Activated naive CD4-positive, alpha-beta T cell treated with anti-CD3 and anti-CD28 coated beads, Interleukin-2, amount 50 U/mL, for 72 hours (primary cell): Measurements from ENCODE around the gene STRN4. TPM values are rescaled to one million over a fixed set of nuclear protein-coding genes. Genes with fewer than 3 reads are reported as not detected.

Experiments used
- ATAC-seq, 2 donors: fragments of 150-1000 bp; cut with Tn5 transposase; 2 replicates each; pipeline ENCODE4 v1.10.0; 2021; ENCODE audit warnings: mild to moderate bottlenecking in 2 of 2, moderate library complexity in 2 of 2
- DNase-seq, 2 donors: peaks; one replicate each; pipeline ENCODE4 v3.0.0; 2021 to 2022; ENCODE audit warnings: low spot score in 2 of 2
- H3K27ac Mint-ChIP-seq, 2 donors: one replicate each; pipeline ENCODE4 v1.8.0; 2022; ENCODE audit warnings: mild to moderate bottlenecking in 2 of 2, mixed read lengths in 2 of 2
- H3K36me3 Mint-ChIP-seq, 2 donors: one replicate each; pipeline ENCODE4 v1.8.0; 2022; ENCODE audit warnings: mixed read lengths in 2 of 2
- H3K9me3 Mint-ChIP-seq, 2 donors: one replicate each; pipeline ENCODE4 v1.8.0; 2022; ENCODE audit warnings: mixed read lengths in 2 of 2
- total RNA-seq, 2 donors: library from RNA; stranded (reverse); gene quantifications; one replicate each; pipeline ENCODE4 v1.2.3, GENCODE V29; 2022

Gene STRN4, protein sequence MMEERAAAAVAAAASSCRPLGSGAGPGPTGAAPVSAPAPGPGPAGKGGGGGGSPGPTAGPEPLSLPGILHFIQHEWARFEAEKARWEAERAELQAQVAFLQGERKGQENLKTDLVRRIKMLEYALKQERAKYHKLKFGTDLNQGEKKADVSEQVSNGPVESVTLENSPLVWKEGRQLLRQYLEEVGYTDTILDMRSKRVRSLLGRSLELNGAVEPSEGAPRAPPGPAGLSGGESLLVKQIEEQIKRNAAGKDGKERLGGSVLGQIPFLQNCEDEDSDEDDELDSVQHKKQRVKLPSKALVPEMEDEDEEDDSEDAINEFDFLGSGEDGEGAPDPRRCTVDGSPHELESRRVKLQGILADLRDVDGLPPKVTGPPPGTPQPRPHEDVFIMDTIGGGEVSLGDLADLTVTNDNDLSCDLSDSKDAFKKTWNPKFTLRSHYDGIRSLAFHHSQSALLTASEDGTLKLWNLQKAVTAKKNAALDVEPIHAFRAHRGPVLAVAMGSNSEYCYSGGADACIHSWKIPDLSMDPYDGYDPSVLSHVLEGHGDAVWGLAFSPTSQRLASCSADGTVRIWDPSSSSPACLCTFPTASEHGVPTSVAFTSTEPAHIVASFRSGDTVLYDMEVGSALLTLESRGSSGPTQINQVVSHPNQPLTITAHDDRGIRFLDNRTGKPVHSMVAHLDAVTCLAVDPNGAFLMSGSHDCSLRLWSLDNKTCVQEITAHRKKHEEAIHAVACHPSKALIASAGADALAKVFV
- 100 to 1,000 TPM in 1 of 2 donors, 10 to 100 TPM in 1; 67.3 to 117 TPM for total RNA-seq

DNA sequence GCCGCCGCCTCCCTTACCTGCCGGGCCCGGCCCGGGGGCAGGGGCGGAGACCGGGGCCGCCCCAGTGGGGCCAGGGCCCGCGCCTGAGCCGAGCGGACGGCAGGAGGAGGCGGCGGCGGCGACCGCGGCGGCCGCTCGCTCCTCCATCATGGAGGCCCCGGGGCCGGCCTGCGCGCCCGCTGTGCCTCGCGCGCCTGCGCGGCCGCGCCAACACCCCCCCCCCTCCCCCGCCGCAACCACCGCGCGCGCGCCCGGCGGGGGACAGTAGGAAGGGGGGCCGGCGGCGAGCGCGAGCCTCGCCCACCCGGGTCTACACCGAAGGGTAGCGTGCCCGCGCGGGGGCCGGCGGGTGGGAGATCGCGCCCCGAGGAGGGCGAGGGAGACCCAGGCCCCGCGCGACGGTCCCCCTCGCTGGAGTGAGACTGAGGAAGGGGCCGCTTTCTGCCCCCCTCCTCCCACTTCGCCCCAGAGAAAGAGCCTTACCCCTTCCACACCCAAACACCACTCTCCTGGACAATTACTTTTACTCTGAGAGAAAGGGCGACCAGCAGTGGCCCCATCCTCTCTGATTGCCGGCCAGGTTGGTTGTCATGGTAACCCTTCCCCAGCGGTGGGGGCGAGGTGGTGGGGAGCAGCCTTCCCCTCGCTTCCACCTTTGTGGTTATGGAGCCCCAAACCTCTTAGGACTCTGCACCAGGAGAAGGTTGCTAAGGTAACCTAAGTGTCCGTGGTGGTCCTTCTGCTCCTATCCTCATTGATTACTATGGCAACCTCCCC is at the start of gene STRN4:
Gene STRN4, minus strand, starts transcription at position 170 of the 777 bp plus-strand sequence. Its CDS starts 20 bp downstream, at position 150.
- DNase-seq: peak in 1 of 2 donors; percentile 42
- no peaks in the 10 kb centered on the region for H3K9me3 Mint-ChIP-seq
- peaks cover 12 to 13% of the 10 kb centered on the region in 2 donors for H3K36me3 Mint-ChIP-seq
- ATAC-seq: peak; percentile 75 to 77
- peak within 1 kb of the TSS; percentile 96 to 99 for H3K27ac Mint-ChIP-seq

DNA sequence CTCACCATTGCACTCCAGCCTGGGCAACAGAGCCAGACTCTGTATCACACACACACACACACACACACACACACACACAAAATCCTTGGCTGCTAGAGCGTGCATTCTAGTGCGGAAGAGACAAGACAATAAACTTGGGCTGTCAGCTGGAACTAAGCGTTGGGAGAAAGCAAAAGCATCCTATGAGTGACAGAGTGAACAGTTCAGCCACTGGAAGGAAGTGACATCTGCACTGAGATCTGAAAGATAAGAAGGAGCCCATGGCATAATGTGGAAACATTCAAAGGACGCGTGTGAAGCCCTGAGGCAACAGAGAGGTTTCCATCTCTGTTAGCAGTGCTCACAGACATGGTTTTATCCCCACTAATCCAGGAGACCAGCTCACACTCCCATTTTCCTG is 45.7 kb upstream of the STRN4 start:
- H3K9me3 Mint-ChIP-seq: peaks cover 0 to 4% of the 10 kb centered on the region in 2 donors
- peak in 1 of 2 donors; percentile 35 for ATAC-seq
- DNase-seq: no peak
- peak overlapping the region; percentile 71 to 77 for H3K27ac Mint-ChIP-seq
- H3K36me3 Mint-ChIP-seq: peaks cover 5 to 11% of the 10 kb centered on the region in 2 donors

DNA sequence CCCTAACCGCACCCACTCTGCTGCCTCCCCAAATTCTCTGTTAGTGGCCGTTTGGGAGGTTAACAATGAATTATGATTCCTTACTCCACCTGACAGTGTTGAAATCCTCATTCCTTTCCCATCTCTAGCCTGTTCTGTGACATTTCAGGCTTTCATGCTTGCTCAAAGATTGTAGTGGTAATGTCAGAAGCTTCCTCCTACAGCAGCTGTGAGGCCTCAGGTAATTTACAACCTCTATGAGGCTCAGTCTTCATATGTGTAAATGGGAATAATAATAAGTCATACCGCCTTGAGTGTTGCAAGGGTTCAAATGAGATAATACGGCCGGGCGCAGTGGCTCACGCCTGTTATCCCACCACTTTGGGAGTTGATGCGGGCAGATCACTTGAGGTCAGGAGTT is 43.1 kb upstream of the STRN4 start:
- Mint-ChIP-seq H3K36me3 (peaks cover 31 to 37% of the 10 kb centered on the region in 2 donors), H3K9me3 (peaks cover 0 to 4% of the 10 kb centered on the region in 2 donors), H3K27ac (peak overlapping the region in 1 of 2 donors; percentile 98)
- DNase-seq (no peak), ATAC-seq (no peak)

DNA sequence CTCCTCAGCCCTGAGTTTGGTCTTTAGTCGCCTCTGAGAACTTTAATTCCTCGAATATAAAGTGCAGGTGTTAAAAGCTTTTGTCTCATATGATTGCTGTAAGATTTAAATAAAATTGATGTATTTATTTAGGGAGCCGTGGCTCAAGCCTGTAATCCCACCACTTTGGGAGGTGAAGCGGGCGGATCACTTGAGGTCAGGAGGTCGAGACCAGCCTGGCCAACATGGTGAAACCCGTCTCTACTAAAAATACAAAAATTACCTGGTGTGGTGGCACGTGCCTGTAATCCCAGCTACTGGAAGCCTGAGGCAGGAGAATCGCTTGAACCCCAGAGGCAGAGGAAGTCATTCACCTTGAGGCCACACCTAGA is 42.7 kb upstream of the STRN4 start:
- no peak for DNase-seq
- ATAC-seq: no peak
- Mint-ChIP-seq H3K36me3 (peaks cover 35 to 41% of the 10 kb centered on the region in 2 donors), H3K27ac (peak overlapping the region; percentile 96 to 98), H3K9me3 (peaks cover 0 to 4% of the 10 kb centered on the region in 2 donors)

DNA sequence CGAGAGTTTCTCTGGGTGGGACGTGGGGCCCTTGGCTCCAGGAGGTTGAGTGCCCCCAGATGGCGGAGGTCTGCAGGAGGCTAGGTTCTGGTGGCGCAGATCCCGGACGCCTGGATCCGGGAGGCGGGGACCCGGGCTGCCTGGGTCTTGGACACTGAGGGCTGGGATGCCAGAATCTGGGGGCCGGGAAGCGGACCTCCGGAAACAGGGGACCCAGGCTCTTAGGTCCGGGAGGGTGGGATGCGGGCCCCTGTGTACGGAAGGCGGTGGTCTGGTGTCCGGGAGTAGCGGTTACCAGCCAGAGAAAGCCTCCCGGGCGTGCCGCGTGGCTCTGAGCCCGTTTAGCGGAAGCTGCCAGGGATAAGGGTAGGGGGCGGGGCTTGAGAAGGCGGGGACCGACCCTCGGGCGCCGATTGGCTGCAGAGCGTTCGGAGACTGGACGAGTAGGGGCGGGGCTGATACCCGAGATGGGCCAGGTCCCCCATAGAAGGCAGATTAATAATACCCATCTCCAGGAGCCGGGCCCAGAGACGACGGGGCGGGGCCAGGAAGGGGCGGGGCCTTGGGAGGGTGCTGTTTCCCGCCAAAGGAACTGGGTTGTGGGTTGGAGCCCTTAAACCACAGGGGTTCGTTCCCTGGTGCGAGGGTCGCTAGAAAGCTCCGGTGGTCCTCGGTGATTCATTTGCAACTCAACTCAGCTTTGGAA is 42.2 kb upstream of the STRN4 start, which contains the start of gene SLC1A5:
Gene SLC1A5, minus strand, starts transcription at position 333 of the 706 bp plus-strand sequence. CDS start 629 bp downstream, outside the sequence.
- ATAC-seq (peak; percentile 78 to 81), DNase-seq (peak; percentile 97 to 99)
- H3K9me3 Mint-ChIP-seq: peaks cover 0 to 4% of the 10 kb centered on the region in 2 donors
- H3K27ac Mint-ChIP-seq: peak within 1 kb of the TSS; percentile 96 to 98
- H3K36me3 Mint-ChIP-seq: peaks cover 40 to 44% of the 10 kb centered on the region in 2 donors

DNA sequence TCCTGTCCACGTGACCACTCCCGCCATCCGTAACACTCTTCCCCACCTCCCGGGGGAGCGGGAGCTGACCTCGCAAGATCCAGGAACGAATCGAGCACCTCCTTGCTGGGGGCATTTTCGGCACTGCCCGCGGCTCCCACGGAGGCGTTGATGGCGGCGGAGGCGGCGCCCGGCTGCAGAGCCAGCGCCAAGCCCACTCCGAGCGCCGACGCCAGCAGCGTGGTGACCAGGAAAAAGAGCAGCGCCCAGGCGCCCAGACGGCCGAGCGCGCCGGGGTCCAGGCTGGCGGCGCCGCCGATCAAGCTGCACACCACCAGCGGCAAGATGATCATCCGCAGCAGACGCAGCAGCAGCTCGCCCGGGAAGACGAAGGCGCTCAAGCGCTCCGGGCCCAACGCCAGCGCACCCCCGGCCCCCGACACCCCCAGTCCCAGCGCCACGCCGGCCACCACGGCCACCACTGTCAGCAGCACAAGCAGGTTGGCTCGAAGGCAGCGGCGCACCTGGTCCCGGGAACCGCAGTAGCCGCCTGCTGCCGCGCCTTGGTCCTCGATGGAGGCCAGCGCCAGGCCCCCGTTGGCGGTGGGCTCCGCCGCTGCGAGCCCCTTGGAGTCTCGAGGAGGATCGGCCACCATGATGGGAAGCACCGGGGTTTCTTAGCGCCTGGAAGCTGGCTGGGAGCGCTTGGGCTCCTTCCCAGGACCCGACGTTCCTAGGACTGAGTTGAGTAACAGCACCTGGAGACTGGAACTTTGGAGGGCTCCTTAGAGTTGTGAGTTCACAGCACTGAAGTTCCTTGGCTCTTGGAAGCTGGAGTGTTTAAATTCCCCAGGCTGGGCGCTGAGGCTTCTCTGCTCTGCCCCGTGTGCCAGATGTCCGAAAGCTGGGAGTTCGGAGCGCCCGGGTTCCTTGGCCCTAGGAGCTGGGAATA is 41.3 kb upstream of the STRN4 start:
- ATAC-seq (no peak), DNase-seq (peak; percentile 46 to 66)
- H3K36me3 Mint-ChIP-seq: peaks cover 49 to 50% of the 10 kb centered on the region in 2 donors
- peak overlapping the region; percentile 98 to 99 for H3K27ac Mint-ChIP-seq
- peaks cover 0 to 4% of the 10 kb centered on the region in 2 donors for H3K9me3 Mint-ChIP-seq

DNA sequence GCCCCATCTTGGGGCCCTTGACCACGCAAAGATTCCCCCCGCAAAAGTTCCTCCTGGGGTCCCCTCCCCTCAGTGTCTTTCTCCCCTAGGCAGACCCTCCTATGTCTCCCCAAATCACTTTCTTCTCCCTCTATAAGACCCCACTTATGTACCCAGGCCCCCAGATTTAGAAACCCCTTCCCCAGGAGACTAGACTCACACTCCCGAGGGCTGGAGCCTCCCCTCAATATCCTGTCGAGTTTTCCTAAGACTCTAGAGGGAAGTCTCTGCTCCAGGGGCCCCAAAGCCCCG is 40.7 kb upstream of the STRN4 start:
- no peak for DNase-seq
- Mint-ChIP-seq H3K9me3 (peaks cover 0 to 4% of the 10 kb centered on the region in 2 donors), H3K27ac (peak overlapping the region; percentile 98 to 99), H3K36me3 (peaks cover 54 to 55% of the 10 kb centered on the region in 2 donors)
- ATAC-seq: no peak

DNA sequence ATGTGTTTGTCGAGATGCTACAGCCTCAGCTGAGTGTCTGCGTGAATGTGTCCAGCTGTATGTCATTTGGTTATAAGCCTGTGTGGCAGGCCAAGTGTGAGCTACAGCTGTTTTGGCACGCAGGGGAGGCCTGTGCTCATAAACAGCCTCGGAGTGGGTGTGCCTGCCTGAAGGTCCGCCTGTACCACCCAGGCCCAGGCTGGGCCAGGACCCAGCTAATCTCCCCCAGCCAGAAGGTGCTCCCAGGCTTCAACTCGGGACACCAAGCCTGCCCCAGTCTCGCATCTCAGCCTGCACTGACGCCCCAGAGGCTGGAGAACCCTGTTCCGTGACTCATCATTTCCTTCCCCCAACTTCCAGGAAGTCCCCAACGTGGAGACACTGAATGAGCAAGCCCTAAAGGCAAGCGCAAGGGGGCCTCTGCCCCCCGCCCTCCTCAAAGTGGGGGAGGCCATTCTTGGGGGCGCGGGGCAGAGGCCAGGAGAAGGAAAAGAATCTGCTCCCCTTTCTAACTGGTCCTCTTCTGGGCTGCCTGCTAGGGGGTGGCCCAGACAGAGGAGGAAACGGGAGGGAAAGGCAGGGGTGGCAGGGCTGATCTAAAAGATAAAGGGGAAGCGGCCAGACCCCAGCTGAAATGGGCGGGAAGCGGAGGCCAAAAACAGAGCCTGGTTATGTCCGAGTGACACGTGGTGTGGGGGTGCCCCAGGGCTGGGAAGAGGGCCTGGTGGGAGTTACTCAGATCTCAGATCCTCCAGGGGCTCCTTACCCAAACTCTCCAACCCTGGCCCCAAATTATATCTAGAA is 40.2 kb upstream of the STRN4 start:
- H3K27ac Mint-ChIP-seq: peak overlapping the region; percentile 98 to 99
- peaks cover 59 to 60% of the 10 kb centered on the region in 2 donors for H3K36me3 Mint-ChIP-seq
- peaks cover 0 to 4% of the 10 kb centered on the region in 2 donors for H3K9me3 Mint-ChIP-seq
- DNase-seq (peak; percentile 76 to 87), ATAC-seq (peak; percentile 67 to 72)

DNA sequence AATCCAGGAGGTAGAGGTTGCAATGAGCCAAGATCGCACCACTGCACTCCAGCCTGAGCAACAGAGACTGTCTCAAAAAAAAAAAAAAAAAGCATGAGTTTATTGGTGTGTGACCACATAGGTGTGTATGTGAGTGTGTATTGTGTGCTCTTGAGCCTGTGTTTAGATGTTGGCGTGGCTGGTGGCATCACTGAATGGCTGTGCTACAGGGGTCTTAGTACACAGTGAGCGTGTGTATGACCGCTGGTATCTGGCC is 39.7 kb upstream of the STRN4 start:
- H3K9me3 Mint-ChIP-seq: peaks cover 0 to 4% of the 10 kb centered on the region in 2 donors
- H3K27ac Mint-ChIP-seq: peak overlapping the region; percentile 98 to 99
- ATAC-seq (no peak), DNase-seq (no peak)
- peaks cover 60 to 63% of the 10 kb centered on the region in 2 donors for H3K36me3 Mint-ChIP-seq

DNA sequence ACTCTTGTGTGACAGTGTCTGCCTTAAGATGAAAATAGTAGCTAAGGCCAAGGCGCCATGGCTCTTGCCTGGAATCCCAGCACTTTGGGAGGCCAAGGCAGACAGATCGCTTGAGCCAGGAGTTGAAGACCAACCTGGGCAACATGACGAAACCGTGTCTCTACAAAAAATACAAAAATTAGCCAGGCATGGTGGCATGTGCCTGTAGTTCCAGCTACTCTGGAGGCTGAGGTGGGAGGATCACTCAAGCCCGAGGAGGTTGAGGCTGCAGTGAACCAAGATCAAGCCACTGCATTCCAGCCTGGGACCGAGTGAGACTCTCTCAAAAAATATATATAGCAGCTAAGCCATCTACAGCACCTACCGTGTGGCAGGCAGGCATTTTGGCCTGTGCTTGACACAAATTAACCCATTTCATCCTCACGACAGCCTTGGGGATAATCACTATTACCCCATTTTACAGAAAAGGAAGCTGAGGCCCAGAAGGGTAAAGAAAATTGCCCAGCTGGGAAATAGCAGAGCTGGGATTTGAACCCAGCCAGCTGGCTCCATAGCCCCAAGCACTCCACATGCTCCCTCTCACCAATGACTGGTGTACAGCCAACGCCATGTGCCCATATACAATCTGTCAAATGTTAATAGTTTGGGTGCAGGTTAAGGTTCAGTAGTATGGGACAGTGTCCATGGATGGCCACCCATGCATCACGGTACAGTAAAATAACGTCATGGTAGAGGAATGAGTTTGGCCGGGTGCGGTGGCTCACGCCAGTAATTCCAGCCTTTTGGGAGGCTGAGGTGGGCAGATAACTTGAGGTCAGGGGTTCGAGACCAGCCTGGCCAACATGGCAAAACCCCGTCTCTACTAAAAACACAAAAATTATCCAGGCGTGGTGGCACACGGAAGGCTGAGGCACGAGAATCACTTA is 39.1 kb upstream of the STRN4 start:
- Mint-ChIP-seq H3K27ac (peak overlapping the region; percentile 98 to 99), H3K9me3 (peaks cover 0 to 4% of the 10 kb centered on the region in 2 donors), H3K36me3 (peaks cover 60 to 63% of the 10 kb centered on the region in 2 donors)
- no peak for DNase-seq
- ATAC-seq: no peak

DNA sequence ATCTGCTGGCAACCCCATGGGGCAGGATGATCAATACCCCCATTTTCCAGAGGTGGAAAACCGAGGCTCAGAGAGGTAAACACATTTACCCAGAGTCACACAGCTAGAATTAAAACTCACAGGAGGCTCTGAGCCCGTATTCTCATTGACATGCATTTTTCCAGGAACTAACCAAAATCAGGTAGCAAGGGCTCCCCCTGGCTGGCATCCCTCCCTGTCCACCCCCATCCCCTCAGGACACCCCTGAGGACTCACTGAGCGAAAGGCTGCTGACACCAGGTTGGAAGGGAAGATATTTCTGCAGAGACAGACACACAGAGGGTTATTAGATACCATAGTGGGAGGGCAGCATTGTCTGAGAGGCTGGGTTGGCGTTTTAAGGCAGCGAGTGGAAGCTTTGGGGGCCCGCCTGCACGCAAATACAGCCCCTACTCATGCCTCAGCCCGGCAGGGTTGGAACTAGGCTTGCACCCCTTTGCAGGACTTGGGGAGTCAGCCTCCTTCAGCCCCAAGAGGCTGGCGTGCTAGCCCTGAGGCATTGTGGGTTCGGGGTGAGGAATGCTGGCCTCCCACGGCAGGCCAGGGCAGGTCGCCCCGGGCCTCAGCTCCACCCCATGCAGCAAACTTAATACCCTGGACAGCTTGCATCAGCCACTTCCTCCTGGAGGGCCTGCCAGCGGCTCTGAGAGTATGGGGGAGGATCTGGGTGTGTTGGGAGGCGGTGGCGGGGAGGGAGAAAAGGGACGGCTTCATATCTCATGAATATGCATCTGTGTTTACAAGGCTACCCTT is 38.2 kb upstream of the STRN4 start:
- H3K36me3 Mint-ChIP-seq: peaks cover 60 to 63% of the 10 kb centered on the region in 2 donors
- H3K27ac Mint-ChIP-seq: peak overlapping the region; percentile 98 to 99
- H3K9me3 Mint-ChIP-seq: peaks cover 0 to 3% of the 10 kb centered on the region in 2 donors
- DNase-seq (peak; percentile 65 to 67), ATAC-seq (peak; percentile 37 to 38)

DNA sequence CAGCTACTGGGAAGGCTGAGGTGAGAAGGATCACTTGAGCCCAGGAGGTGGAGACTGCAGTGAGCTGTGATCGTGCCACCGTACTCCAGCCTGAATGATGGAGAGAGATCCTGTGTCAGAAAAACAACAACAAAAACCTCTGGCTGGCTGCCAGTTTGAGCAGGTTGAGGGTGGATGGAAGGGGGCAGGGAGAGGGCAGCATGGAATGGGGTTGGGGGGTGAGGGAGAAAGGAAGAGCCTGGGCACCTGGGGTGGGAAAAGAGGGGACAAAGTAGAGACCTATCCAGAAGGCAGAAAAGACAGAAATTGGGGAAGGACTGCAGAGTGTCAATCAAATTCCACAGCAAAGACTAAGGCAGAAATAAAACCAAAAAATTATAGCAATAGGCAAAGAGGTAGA is 37.4 kb upstream of the STRN4 start:
- Mint-ChIP-seq H3K36me3 (peaks cover 60 to 63% of the 10 kb centered on the region in 2 donors), H3K27ac (peak overlapping the region; percentile 98 to 99), H3K9me3 (no peaks in the 10 kb centered on the region)
- no peak for ATAC-seq
- DNase-seq: no peak
